HUES64 (cell line): ENCODE data around the gene CARS1.

Source experiments
- H3K27ac ChIP-seq: 2 replicates; pipeline ENCODE4 v1.7.0; 2013; ENCODE audit warnings: low read depth, low read length, inconsistent platforms
- H3K27me3 ChIP-seq: 2 replicates; pipeline ENCODE4 v1.6.1; 2013; ENCODE audit warnings: mild to moderate bottlenecking, low read length; ENCODE audit not compliant: insufficient read depth
- H3K36me3 ChIP-seq: 2 replicates; pipeline ENCODE4 v1.6.1; 2013; ENCODE audit warnings: mild to moderate bottlenecking, low read length; ENCODE audit not compliant: insufficient read depth
- H3K4me1 ChIP-seq: 2 replicates; pipeline ENCODE4 v1.6.1; 2013; ENCODE audit warnings: mild to moderate bottlenecking, low read length, moderate library complexity; ENCODE audit not compliant: insufficient read depth
- H3K4me3 ChIP-seq: 2 replicates; pipeline ENCODE4 v1.5.1; 2013; ENCODE audit warnings: mild to moderate bottlenecking, low read length, moderate library complexity
- H3K9ac ChIP-seq: 2 replicates; pipeline ENCODE4 v1.6.1; 2013; ENCODE audit warnings: mild to moderate bottlenecking, low read depth, low read length
- H3K9me3 ChIP-seq: 2 replicates; pipeline ENCODE4 v1.6.1; 2013; ENCODE audit warnings: low read depth, low read length; ENCODE audit not compliant: insufficient read depth
- whole genome bisulfite sequencing: fragments of 150-250, 120-280 bp; methylation state at CpG from one replicate; pipeline ENCODE4 v1.1.7; 2013; ENCODE audit warnings: missing lambda C conversion rate; 5-methylcytosine and 5-hydroxymethylcytosine counted together

CARS1 gene

GRCh38 chr11:3087821-3088800 lies 30.9 kb upstream of the CARS1 start:
- H3K27ac ChIP-seq, result no peak overlapping the region
- H3K9me3 ChIP-seq, result no peaks in the 10 kb centered on the region
- 84% methylated on average over 24 of the region's 24 CpGs for WGBS
- H3K4me1 ChIP-seq, result 0 out of 2 replicates have a peak, but pooled peaks cover 2% of the 10 kb centered on the region
- H3K27me3 ChIP-seq, result no peaks in the 10 kb centered on the region
- H3K9ac ChIP-seq, result no peak overlapping the region
- H3K36me3 ChIP-seq, result no peaks in the 10 kb centered on the region
- no peak overlapping the region for H3K4me3 ChIP-seq

- Histone ChIP-seq H3K36me3 (no peaks in the 10 kb centered on the region), H3K9me3 (no peaks in the 10 kb centered on the region), H3K4me1 (0 out of 2 replicates have a peak, but pooled peaks cover 2% of the 10 kb centered on the region), H3K9ac (no peak overlapping the region), H3K4me3 (no peak overlapping the region), H3K27ac (no peak overlapping the region), H3K27me3 (no peaks in the 10 kb centered on the region)
- whole genome bisulfite sequencing, result 94% methylated on average over 8 of the region's 11 CpGs
Observed at GRCh38 chr11:3087373-3087772, 30.1 kb upstream of the CARS1 start.

GRCh38 chr11:3086671-3087150 lies 29.5 kb upstream of the CARS1 start:
- H3K36me3 ChIP-seq, result no peaks in the 10 kb centered on the region
- no peak overlapping the region for H3K27ac ChIP-seq
- no peak overlapping the region for H3K4me3 ChIP-seq
- H3K27me3 ChIP-seq, result no peaks in the 10 kb centered on the region
- H3K9ac ChIP-seq, result no peak overlapping the region
- H3K9me3 ChIP-seq, result no peaks in the 10 kb centered on the region
- WGBS, result 91% methylated on average over 9 of the region's 9 CpGs
- H3K4me1 ChIP-seq, result 0 out of 2 replicates have a peak, but pooled peaks cover 2% of the 10 kb centered on the region

- no peak overlapping the region for H3K27ac ChIP-seq
- WGBS, result 86% methylated on average over 8 of the region's 8 CpGs
- no peaks in the 10 kb centered on the region for H3K36me3 ChIP-seq
- no peak overlapping the region for H3K4me3 ChIP-seq
- no peaks in the 10 kb centered on the region for H3K9me3 ChIP-seq
- no peaks in the 10 kb centered on the region for H3K4me1 ChIP-seq
- no peaks in the 10 kb centered on the region for H3K27me3 ChIP-seq
- H3K9ac ChIP-seq, result no peak overlapping the region
Observed at GRCh38 chr11:3086114-3086513, 28.9 kb upstream of the CARS1 start.

GRCh38 chr11:3085052-3085451 lies 27.8 kb upstream of the CARS1 start:
- 90% methylated on average over 5 of the region's 5 CpGs for WGBS
- Histone ChIP-seq H3K36me3 (no peaks in the 10 kb centered on the region), H3K4me3 (no peak overlapping the region), H3K27ac (no peak overlapping the region), H3K27me3 (no peaks in the 10 kb centered on the region), H3K4me1 (no peaks in the 10 kb centered on the region), H3K9ac (no peak overlapping the region), H3K9me3 (no peaks in the 10 kb centered on the region)

GRCh38 chr11:3083321-3083720 lies 26.1 kb upstream of the CARS1 start:
- no peak overlapping the region for H3K27ac ChIP-seq
- H3K27me3 ChIP-seq, result no peaks in the 10 kb centered on the region
- H3K36me3 ChIP-seq, result no peaks in the 10 kb centered on the region
- no peak overlapping the region for H3K9ac ChIP-seq
- H3K4me1 ChIP-seq, result no peaks in the 10 kb centered on the region
- H3K4me3 ChIP-seq, result no peak overlapping the region
- WGBS, result 97% methylated on average over 8 of the region's 8 CpGs
- H3K9me3 ChIP-seq, result no peaks in the 10 kb centered on the region

- Histone ChIP-seq H3K27ac (no peak overlapping the region), H3K4me1 (no peaks in the 10 kb centered on the region), H3K4me3 (no peak overlapping the region), H3K27me3 (no peaks in the 10 kb centered on the region), H3K9ac (no peak overlapping the region), H3K36me3 (no peaks in the 10 kb centered on the region), H3K9me3 (no peaks in the 10 kb centered on the region)
- 96% methylated on average over 6 of the region's 6 CpGs for WGBS
Observed at GRCh38 chr11:3081386-3081751, 24.1 kb upstream of the CARS1 start.

GRCh38 chr11:3080733-3081385 lies 23.6 kb upstream of the CARS1 start:
- Histone ChIP-seq H3K36me3 (no peaks in the 10 kb centered on the region), H3K9me3 (no peaks in the 10 kb centered on the region), H3K9ac (no peak overlapping the region), H3K27ac (no peak overlapping the region), H3K4me1 (no peaks in the 10 kb centered on the region), H3K27me3 (no peaks in the 10 kb centered on the region), H3K4me3 (no peak overlapping the region)
- 92% methylated on average over 12 of the region's 13 CpGs for WGBS

GRCh38 chr11:3080104-3080503 lies 22.9 kb upstream of the CARS1 start:
- H3K9ac ChIP-seq, result no peak overlapping the region
- H3K27ac ChIP-seq, result no peak overlapping the region
- no peaks in the 10 kb centered on the region for H3K36me3 ChIP-seq
- no peaks in the 10 kb centered on the region for H3K4me1 ChIP-seq
- no peak overlapping the region for H3K4me3 ChIP-seq
- H3K27me3 ChIP-seq, result no peaks in the 10 kb centered on the region
- no CpG with 5 or more reads among the region's 1 CpG for WGBS
- H3K9me3 ChIP-seq, result no peaks in the 10 kb centered on the region

GRCh38 chr11:3077846-3078440 lies 20.7 kb upstream of the CARS1 start:
- no peaks in the 10 kb centered on the region for H3K36me3 ChIP-seq
- H3K4me3 ChIP-seq, result no peak overlapping the region
- no peak overlapping the region for H3K9ac ChIP-seq
- no peaks in the 10 kb centered on the region for H3K9me3 ChIP-seq
- no peak overlapping the region for H3K27ac ChIP-seq
- H3K4me1 ChIP-seq, result no peaks in the 10 kb centered on the region
- H3K27me3 ChIP-seq, result no peaks in the 10 kb centered on the region
- 86% methylated on average over 16 of the region's 16 CpGs for WGBS
